Measurements from ENCODE around the gene DNAJC4. TPM values are rescaled to one million over a fixed set of nuclear protein-coding genes. Genes with fewer than 3 reads are reported as not detected.

DNAJC4 gene
- total and polyA plus RNA-seq, 9 of the 15 experiments (the other 6 are each of a cell fraction or from before 2014, with no cell fraction given): 4.0 to 32.6 (median 19.9) TPM

DNA sequence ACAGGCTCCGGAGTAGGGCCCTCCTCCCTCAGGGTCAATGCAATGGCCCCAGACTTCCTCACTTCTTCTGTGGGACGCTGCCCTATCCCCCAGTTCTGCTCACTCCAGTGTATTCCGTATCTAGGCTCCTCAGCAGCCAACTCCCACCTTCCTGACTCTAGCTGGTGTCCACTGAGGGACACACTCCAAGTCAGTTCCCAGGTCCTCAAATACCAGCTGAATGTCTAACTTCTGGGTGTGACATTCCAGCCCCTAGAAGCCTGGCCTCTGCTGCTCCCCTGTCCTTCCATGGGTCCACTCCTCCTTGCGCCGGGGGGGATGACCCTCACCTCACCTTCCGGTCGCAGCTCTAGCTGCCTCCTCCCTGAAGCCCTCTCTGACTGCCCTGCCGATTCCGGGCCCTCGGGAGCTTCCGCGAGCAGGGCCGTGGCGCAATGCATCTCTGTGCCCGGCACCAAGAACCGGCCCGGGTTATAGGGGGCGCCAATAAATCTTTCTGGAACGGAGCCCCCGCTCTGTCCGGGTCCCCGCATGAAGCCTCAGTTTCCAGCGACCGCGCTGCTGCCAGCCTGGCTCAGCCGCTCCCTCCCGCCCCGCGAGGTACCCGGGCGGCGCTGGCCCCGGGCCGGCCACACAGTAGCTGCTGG lies 38.7 kb downstream of the DNAJC4 start (continued):
- TF ChIP-seq, protein P1, sequence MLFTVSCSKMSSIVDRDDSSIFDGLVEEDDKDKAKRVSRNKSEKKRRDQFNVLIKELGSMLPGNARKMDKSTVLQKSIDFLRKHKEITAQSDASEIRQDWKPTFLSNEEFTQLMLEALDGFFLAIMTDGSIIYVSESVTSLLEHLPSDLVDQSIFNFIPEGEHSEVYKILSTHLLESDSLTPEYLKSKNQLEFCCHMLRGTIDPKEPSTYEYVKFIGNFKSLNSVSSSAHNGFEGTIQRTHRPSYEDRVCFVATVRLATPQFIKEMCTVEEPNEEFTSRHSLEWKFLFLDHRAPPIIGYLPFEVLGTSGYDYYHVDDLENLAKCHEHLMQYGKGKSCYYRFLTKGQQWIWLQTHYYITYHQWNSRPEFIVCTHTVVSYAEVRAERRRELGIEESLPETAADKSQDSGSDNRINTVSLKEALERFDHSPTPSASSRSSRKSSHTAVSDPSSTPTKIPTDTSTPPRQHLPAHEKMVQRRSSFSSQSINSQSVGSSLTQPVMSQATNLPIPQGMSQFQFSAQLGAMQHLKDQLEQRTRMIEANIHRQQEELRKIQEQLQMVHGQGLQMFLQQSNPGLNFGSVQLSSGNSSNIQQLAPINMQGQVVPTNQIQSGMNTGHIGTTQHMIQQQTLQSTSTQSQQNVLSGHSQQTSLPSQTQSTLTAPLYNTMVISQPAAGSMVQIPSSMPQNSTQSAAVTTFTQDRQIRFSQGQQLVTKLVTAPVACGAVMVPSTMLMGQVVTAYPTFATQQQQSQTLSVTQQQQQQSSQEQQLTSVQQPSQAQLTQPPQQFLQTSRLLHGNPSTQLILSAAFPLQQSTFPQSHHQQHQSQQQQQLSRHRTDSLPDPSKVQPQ (CRISPR knock-in tag; IDR thresholded peaks at IDR 0.05; ENCODE audit: borderline replicate concordance): no peak
- TF ChIP-seq ZNF444 (CRISPR knock-in tag; IDR thresholded peaks at IDR 0.05) (no peak), ZNF583 (CRISPR knock-in tag; IDR thresholded peaks at IDR 0.05) (no peak), EZH2 (IDR thresholded peaks at IDR 0.05; ENCODE audit: borderline replicate concordance, low read depth, low read length) (no peak), NCOA6 (IDR thresholded peaks at IDR 0.05) (no peak), ZNF778 (CRISPR knock-in tag; IDR thresholded peaks at IDR 0.05) (no peak), ESRRA (IDR thresholded peaks at IDR 0.05; ENCODE audit: borderline replicate concordance, low read depth) (peak; percentile 83), ZKSCAN3 (CRISPR knock-in tag; IDR thresholded peaks at IDR 0.05) (no peak), SAFB (IDR thresholded peaks at IDR 0.05; ENCODE audit: borderline replicate concordance, low read depth, low read length) (no peak), KLF6 (CRISPR knock-in tag; IDR thresholded peaks at IDR 0.05; ENCODE audit: borderline replicate concordance) (no peak), RHOXF2B (CRISPR knock-in tag; conservative IDR thresholded peaks at IDR 0.05) (no peak), CBX3 (IDR thresholded peaks at IDR 0.05; ENCODE audit: borderline replicate concordance in 1 of 2, low read length in 2 of 2) (no peak), SNIP1 (IDR thresholded peaks at IDR 0.05; ENCODE audit: low read depth) (no peak), KLF13 (tag; IDR thresholded peaks at IDR 0.05; ENCODE audit: borderline replicate concordance, low read depth) (no peak), ZKSCAN1 (IDR thresholded peaks at IDR 0.05; ENCODE audit: low read depth, low read length) (no peak; the same call in 1 of the 2 replicates), NCOA4 (IDR thresholded peaks at IDR 0.05; ENCODE audit: partially characterized antibody) (no peak), POLR2AphosphoS2 (IDR thresholded peaks at IDR 0.05; ENCODE audit: low read length) (no peak; the same call in 1 of the 2 replicates), NUFIP1 (IDR thresholded peaks at IDR 0.05; ENCODE audit: partially characterized antibody) (no peak), JUND (IDR thresholded peaks at IDR 0.05; ENCODE audit: borderline replicate concordance, low read depth, low read length) (no peak), JUND (tag; IDR thresholded peaks at IDR 0.05; ENCODE audit: borderline replicate concordance, low read depth, low read length) (no peak; the same call in 2 of the 3 replicates), TEAD4 (IDR thresholded peaks at IDR 0.05; ENCODE audit: low read length) (no peak; the same call in 1 of the 2 replicates), TEAD4 (CRISPR knock-in tag; IDR thresholded peaks at IDR 0.05; ENCODE audit: borderline replicate concordance) (0 out of 2 replicates have a peak, but pooled peaks have one; percentile 36)
- TF ChIP-seq, protein P2, sequence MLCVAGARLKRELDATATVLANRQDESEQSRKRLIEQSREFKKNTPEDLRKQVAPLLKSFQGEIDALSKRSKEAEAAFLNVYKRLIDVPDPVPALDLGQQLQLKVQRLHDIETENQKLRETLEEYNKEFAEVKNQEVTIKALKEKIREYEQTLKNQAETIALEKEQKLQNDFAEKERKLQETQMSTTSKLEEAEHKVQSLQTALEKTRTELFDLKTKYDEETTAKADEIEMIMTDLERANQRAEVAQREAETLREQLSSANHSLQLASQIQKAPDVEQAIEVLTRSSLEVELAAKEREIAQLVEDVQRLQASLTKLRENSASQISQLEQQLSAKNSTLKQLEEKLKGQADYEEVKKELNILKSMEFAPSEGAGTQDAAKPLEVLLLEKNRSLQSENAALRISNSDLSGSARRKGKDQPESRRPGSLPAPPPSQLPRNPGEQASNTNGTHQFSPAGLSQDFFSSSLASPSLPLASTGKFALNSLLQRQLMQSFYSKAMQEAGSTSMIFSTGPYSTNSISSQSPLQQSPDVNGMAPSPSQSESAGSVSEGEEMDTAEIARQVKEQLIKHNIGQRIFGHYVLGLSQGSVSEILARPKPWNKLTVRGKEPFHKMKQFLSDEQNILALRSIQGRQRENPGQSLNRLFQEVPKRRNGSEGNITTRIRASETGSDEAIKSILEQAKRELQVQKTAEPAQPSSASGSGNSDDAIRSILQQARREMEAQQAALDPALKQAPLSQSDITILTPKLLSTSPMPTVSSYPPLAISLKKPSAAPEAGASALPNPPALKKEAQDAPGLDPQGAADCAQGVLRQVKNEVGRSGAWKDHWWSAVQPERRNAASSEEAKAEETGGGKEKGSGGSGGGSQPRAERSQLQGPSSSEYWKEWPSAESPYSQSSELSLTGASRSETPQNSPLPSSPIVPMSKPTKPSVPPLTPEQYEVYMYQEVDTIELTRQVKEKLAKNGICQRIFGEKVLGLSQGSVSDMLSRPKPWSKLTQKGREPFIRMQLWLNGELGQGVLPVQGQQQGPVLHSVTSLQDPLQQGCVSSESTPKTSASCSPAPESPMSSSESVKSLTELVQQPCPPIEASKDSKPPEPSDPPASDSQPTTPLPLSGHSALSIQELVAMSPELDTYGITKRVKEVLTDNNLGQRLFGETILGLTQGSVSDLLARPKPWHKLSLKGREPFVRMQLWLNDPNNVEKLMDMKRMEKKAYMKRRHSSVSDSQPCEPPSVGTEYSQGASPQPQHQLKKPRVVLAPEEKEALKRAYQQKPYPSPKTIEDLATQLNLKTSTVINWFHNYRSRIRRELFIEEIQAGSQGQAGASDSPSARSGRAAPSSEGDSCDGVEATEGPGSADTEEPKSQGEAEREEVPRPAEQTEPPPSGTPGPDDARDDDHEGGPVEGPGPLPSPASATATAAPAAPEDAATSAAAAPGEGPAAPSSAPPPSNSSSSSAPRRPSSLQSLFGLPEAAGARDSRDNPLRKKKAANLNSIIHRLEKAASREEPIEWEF (CRISPR knock-in tag; IDR thresholded peaks at IDR 0.05): no peak
